ENCODE results near the gene TLN1. TPM values are rescaled to one million over a fixed set of nuclear protein-coding genes. Genes with fewer than 3 reads are reported as not detected.
A peak's percentile ranks its signal among the peaks of the same experiment; 100 is the strongest.

TLN1 gene
- total and polyA plus RNA-seq, 2 donors (not counting 1 experiment from before 2014, with no cell fraction given): 102 to 280 TPM

DNA sequence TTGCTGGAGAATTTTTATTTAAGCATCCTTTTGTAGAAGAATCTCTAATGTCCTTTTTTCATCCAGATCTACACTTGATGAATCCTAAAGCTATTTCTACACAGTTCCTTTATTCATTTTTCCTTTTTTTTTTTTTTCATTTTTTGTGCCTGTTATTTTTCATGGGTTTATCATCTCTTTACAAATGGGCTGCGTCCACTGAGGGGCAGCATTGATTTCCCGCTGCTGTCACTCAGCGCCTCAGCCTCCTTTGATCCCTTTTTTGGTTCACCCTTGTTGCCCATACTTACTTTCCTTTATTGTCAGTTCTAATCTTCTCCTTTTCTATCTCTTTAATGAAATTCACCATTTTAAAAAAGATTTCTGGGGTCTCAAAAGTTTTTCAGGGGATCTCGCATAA lies 27.8 kb upstream of the TLN1 start:
- DNase-seq (no peak), ATAC-seq (ENCODE audit: low read depth) (no peak)
- H3K27ac Mint-ChIP-seq: peak overlapping the region; percentile 13
- no peaks in the 10 kb centered on the region for H3K27me3 Mint-ChIP-seq
- H3K4me1 Mint-ChIP-seq: peaks cover 70% of the 10 kb centered on the region
- Histone ChIP-seq H3K27ac (ENCODE audit: low read length in 2 of 2) (no peak overlapping the region), H3K79me2 (ENCODE audit: control insufficient read depth, insufficient read depth, low read length) (peaks cover 74% of the 10 kb centered on the region), H2AFZ (ENCODE audit: insufficient read depth, low read depth, low read length, poor library complexity, severe bottlenecking) (no peak overlapping the region), H3K9me3 (ENCODE audit: control extremely low read depth in 1 of 3, control insufficient read depth in 2 of 3, insufficient read depth in 1 of 3, low read length in 2 of 3) (peaks cover 0 to 2% (median 0%) of the 10 kb centered on the region in 3 donors), H4K20me1 (ENCODE audit: control insufficient read depth, insufficient read depth, low read length, poor library complexity, severe bottlenecking) (peaks cover 8% of the 10 kb centered on the region), H3K4me2 (replicated peaks; ENCODE audit: low read depth, low read length, poor library complexity, severe bottlenecking) (no peak overlapping the region), H3K9ac (ENCODE audit: low read length) (no peak overlapping the region), H3K4me1 (ENCODE audit: control insufficient read depth in 2 of 2, insufficient read depth in 2 of 2, low read length in 2 of 2) (peaks cover 34 to 43% of the 10 kb centered on the region in 2 donors), H3K36me3 (replicated peaks in 1 of 2; ENCODE audit: control extremely low read depth in 1 of 2, control insufficient read depth in 1 of 2, extremely low read depth in 1 of 2, insufficient read depth in 2 of 2, low read length in 1 of 2) (peaks cover 0 to 5% of the 10 kb centered on the region in 2 experiments), H3K27me3 (replicated peaks in 1 of 4; ENCODE audit: control extremely low read depth in 1 of 4, control insufficient read depth in 3 of 4, insufficient read depth in 4 of 4, low read length in 3 of 4) (no peaks in the 10 kb centered on the region), H3K4me3 (ENCODE audit: control extremely low read depth in 1 of 5, extremely low read depth in 1 of 5, insufficient read depth in 1 of 5, low read depth in 2 of 5, low read length in 4 of 5) (no peak overlapping the region)
- ChIA-PET POLR2A (no interaction called here), CTCF (interaction anchor here (0.8 to 7.7 kb wide), 6 partner anchors 14 to 69 kb away, joined by 3 to 56 read pairs (median 6); partner anchors contain the start of genes FAM221B, GBA2, RGP1 and TMEM8B)
- TF ChIP-seq, protein P1, sequence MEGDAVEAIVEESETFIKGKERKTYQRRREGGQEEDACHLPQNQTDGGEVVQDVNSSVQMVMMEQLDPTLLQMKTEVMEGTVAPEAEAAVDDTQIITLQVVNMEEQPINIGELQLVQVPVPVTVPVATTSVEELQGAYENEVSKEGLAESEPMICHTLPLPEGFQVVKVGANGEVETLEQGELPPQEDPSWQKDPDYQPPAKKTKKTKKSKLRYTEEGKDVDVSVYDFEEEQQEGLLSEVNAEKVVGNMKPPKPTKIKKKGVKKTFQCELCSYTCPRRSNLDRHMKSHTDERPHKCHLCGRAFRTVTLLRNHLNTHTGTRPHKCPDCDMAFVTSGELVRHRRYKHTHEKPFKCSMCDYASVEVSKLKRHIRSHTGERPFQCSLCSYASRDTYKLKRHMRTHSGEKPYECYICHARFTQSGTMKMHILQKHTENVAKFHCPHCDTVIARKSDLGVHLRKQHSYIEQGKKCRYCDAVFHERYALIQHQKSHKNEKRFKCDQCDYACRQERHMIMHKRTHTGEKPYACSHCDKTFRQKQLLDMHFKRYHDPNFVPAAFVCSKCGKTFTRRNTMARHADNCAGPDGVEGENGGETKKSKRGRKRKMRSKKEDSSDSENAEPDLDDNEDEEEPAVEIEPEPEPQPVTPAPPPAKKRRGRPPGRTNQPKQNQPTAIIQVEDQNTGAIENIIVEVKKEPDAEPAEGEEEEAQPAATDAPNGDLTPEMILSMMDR (IDR thresholded peaks at IDR 0.05): no peak
- TF ChIP-seq EZH2 (IDR thresholded peaks at IDR 0.05; ENCODE audit: borderline replicate concordance, insufficient read depth, low read depth, low read length, poor library complexity, severe bottlenecking): no peak
- 100% methylated on average over 1 of the region's 4 CpGs for WGBS (ENCODE audit: insufficient coverage)
- no peaks in the 10 kb centered on the region for H3K9me3 Mint-ChIP-seq (ENCODE audit: insufficient read depth)
- intact Hi-C loops (cut with micrococcal nuclease): loop anchor here (5.0 kb wide), 1 partner anchor 642 kb away; the partner anchor contains the start of gene ATOSB
- H3K4me3 Mint-ChIP-seq: no peak overlapping the region

- Histone ChIP-seq H3K4me3 (ENCODE audit: control extremely low read depth in 1 of 5, extremely low read depth in 1 of 5, insufficient read depth in 1 of 5, low read depth in 2 of 5, low read length in 4 of 5) (peak overlapping the region in 1 of 5 experiments; percentile 15), H3K9me3 (ENCODE audit: control extremely low read depth in 1 of 3, control insufficient read depth in 2 of 3, insufficient read depth in 1 of 3, low read length in 2 of 3) (no peaks in the 10 kb centered on the region), H3K79me2 (ENCODE audit: control insufficient read depth, insufficient read depth, low read length) (peaks cover 74% of the 10 kb centered on the region), H3K27ac (ENCODE audit: low read length in 2 of 2) (peak overlapping the region; percentile 35 to 94), H3K4me1 (ENCODE audit: control insufficient read depth in 2 of 2, insufficient read depth in 2 of 2, low read length in 2 of 2) (peaks cover 34 to 44% of the 10 kb centered on the region in 2 donors), H4K20me1 (ENCODE audit: control insufficient read depth, insufficient read depth, low read length, poor library complexity, severe bottlenecking) (no peaks in the 10 kb centered on the region), H3K27me3 (replicated peaks in 1 of 4; ENCODE audit: control extremely low read depth in 1 of 4, control insufficient read depth in 3 of 4, insufficient read depth in 4 of 4, low read length in 3 of 4) (no peaks in the 10 kb centered on the region), H3K4me2 (replicated peaks; ENCODE audit: low read depth, low read length, poor library complexity, severe bottlenecking) (peak overlapping the region; percentile 89), H3K9ac (ENCODE audit: low read length) (peak overlapping the region; percentile 82), H3K36me3 (replicated peaks in 1 of 2; ENCODE audit: control extremely low read depth in 1 of 2, control insufficient read depth in 1 of 2, extremely low read depth in 1 of 2, insufficient read depth in 2 of 2, low read length in 1 of 2) (peaks cover 2 to 11% of the 10 kb centered on the region in 2 experiments), H2AFZ (ENCODE audit: insufficient read depth, low read depth, low read length, poor library complexity, severe bottlenecking) (no peak overlapping the region)
- TF ChIP-seq EZH2 (IDR thresholded peaks at IDR 0.05; ENCODE audit: borderline replicate concordance, insufficient read depth, low read depth, low read length, poor library complexity, severe bottlenecking): no peak
- TF ChIP-seq, protein P1 (IDR thresholded peaks at IDR 0.05): no peak
- POLR2A ChIA-PET: interaction anchor here (0.5 to 3.1 kb wide), 3 partner anchors 9 to 217 kb away, joined by 5 to 16 read pairs (median 11); partner anchors contain the start of genes GBA2 and RGP1
- DNase-seq (no peak), ATAC-seq (ENCODE audit: low read depth) (no peak)
- WGBS (ENCODE audit: insufficient coverage): 18% methylated on average over 3 of the region's 3 CpGs
- Mint-ChIP-seq H3K9me3 (ENCODE audit: insufficient read depth) (no peaks in the 10 kb centered on the region), H3K27ac (peak overlapping the region; percentile 72), H3K4me3 (peak overlapping the region; percentile 66), H3K4me1 (peaks cover 69% of the 10 kb centered on the region), H3K27me3 (no peaks in the 10 kb centered on the region)
- intact Hi-C loops (cut with micrococcal nuclease): loop anchor here (5.0 kb wide), 1 partner anchor 641 kb away; the partner anchor contains the start of gene ATOSB
- CTCF ChIA-PET: interaction anchor here (0.7 to 7.7 kb wide), 7 partner anchors 11 to 68 kb away, joined by 3 to 56 read pairs (median 4); partner anchors contain the start of genes GBA2 and RGP1
These were observed 26.6 kb upstream of the TLN1 start for GRCh38 chr9:35758475-35759050.
